IMR-90 (cell line): Measurements from ENCODE around the gene KIAA0319L. TPM values are rescaled to one million over a fixed set of nuclear protein-coding genes. Genes with fewer than 3 reads are reported as not detected.

ENCODE experiments used
- ATAC-seq: fragments of 200-7000 bp; cut with Tn5 transposase; 2 replicates; pipeline ENCODE4 v1.9.1; 2020; ENCODE audit warnings: low read depth, mild to moderate bottlenecking, moderate library complexity
- BruUV-seq: library from RNA; stranded (reverse); fragments of 400-500 nt; replicated peaks from 2 replicates; lab custom pipeline; 2021; lab: Mats Ljungman, UMichigan
- CTCF ChIA-PET: fragments of 300-600 bp; formaldehyde crosslinking; extraction: SDS; loops from one replicate; lab custom pipeline; 2021; ENCODE audit warnings: antibody characterized with exemption; lab: Yijun Ruan, JAX
- POLR2A ChIA-PET: fragments of 300-600 bp; sonication (Branson Sonifier 250); formaldehyde crosslinking; loops from one replicate; lab custom pipeline; 2022; ENCODE audit warnings: antibody characterized with exemption; ENCODE audit not compliant: unreplicated experiment; lab: Charles Lee
- DNase-seq: peaks from one replicate; pipeline ENCODE4 v3.0.0; 2013
- H2AFZ ChIP-seq: replicated peaks from 2 replicates; pipeline ENCODE3; 2013; ENCODE audit warnings: low read length, mild to moderate bottlenecking; ENCODE audit not compliant: poor library complexity
- H2AK5ac ChIP-seq: 2 replicates; pipeline ENCODE4 v1.6.1; 2013; ENCODE audit warnings: low read depth, low read length, inconsistent platforms
- H2AK9ac ChIP-seq: replicated peaks from 2 replicates; pipeline ENCODE3; 2013; ENCODE audit warnings: mild to moderate bottlenecking, low read depth, low read length, moderate library complexity; ENCODE audit not compliant: poor library complexity
- H2BK120ac ChIP-seq: 2 replicates; pipeline ENCODE4 v1.6.1; 2013; ENCODE audit warnings: low read depth, low read length, inconsistent platforms
- H2BK15ac ChIP-seq: 3 replicates; pipeline ENCODE4 v1.6.1; 2013; ENCODE audit warnings: low read depth, low read length, inconsistent platforms
- H2BK20ac ChIP-seq: 2 replicates; pipeline ENCODE4 v1.6.1; 2013; ENCODE audit warnings: low read depth, mild to moderate bottlenecking, inconsistent platforms, low read length, moderate library complexity
- H2BK5ac ChIP-seq: 2 replicates; pipeline ENCODE4 v1.6.1; 2013; ENCODE audit warnings: mild to moderate bottlenecking, low read depth, low read length, inconsistent platforms; ENCODE audit not compliant: poor library complexity, severe bottlenecking
- H3K14ac ChIP-seq: replicated peaks from 2 replicates; pipeline ENCODE4 v1.6.1; 2013; ENCODE audit warnings: low read depth, low read length, inconsistent platforms
- H3K18ac ChIP-seq: 2 replicates; pipeline ENCODE4 v1.6.1; 2013; ENCODE audit warnings: low read depth, low read length, control low read depth
- H3K23ac ChIP-seq: 2 replicates; pipeline ENCODE4 v1.6.1; 2013; ENCODE audit warnings: low read depth, low read length, inconsistent platforms
- H3K27ac ChIP-seq: 2 replicates; pipeline ENCODE4 v1.5.1; 2013; ENCODE audit warnings: mild to moderate bottlenecking, control low read depth, low read length; ENCODE audit not compliant: insufficient read depth
- H3K27me3 ChIP-seq: 2 replicates; pipeline ENCODE4 v1.6.1; 2013; ENCODE audit warnings: low read length; ENCODE audit not compliant: control insufficient read depth, insufficient read depth
- H3K36me3 ChIP-seq: 2 replicates; pipeline ENCODE4 v1.6.1; 2013; ENCODE audit warnings: low read length, mixed read lengths; ENCODE audit not compliant: control insufficient read depth, insufficient read depth
- H3K4ac ChIP-seq: 2 replicates; pipeline ENCODE4 v1.6.1; 2013; ENCODE audit warnings: low read depth, low read length, inconsistent platforms
- H3K4me1 ChIP-seq: 2 replicates; pipeline ENCODE4 v1.6.1; 2013; ENCODE audit warnings: low read length, mixed read lengths; ENCODE audit not compliant: control insufficient read depth, insufficient read depth
- H3K4me2 ChIP-seq: 2 replicates; pipeline ENCODE4 v1.6.1; 2013; ENCODE audit warnings: low read depth, mild to moderate bottlenecking, control low read depth, low read length, moderate library complexity
- H3K4me3 ChIP-seq: 2 replicates; pipeline ENCODE4 v1.5.1; 2013; ENCODE audit warnings: low read depth, mild to moderate bottlenecking, control low read depth, low read length, moderate library complexity; ENCODE audit not compliant: insufficient read depth
- H3K56ac ChIP-seq: 2 replicates; pipeline ENCODE4 v1.6.1; 2013; ENCODE audit warnings: low read length, inconsistent platforms; ENCODE audit not compliant: insufficient read depth; ENCODE audit errors: extremely low read depth
- H3K79me1 ChIP-seq, 2 experiments: 2 replicates each; pipeline ENCODE4 v1.6.1; 2013; ENCODE audit warnings: low read length in 2 of 2, inconsistent platforms in 1 of 2, low read depth in 1 of 2
- H3K9ac ChIP-seq: 2 replicates; pipeline ENCODE4 v1.6.1; 2013; ENCODE audit warnings: low read depth, low read length, control low read depth
- H3K9me1 ChIP-seq: 2 replicates; pipeline ENCODE4 v1.6.1; 2013; ENCODE audit warnings: low read length, inconsistent platforms; ENCODE audit not compliant: insufficient read depth
- H3K9me3 ChIP-seq: 2 replicates; pipeline ENCODE4 v1.6.1; 2013; ENCODE audit warnings: low read length; ENCODE audit not compliant: control insufficient read depth, insufficient read depth
- H4K20me1 ChIP-seq: 2 replicates; pipeline ENCODE4 v1.6.1; 2013; ENCODE audit warnings: low read length, inconsistent platforms; ENCODE audit not compliant: insufficient read depth
- H4K5ac ChIP-seq: 2 replicates; pipeline ENCODE4 v1.6.1; 2013; ENCODE audit warnings: mild to moderate bottlenecking, low read depth, low read length, control low read depth
- H4K8ac ChIP-seq, 2 experiments: 2 replicates each; pipeline ENCODE4 v1.6.1; 2013; ENCODE audit warnings: low read depth in 2 of 2, low read length in 2 of 2, control low read depth in 1 of 2, inconsistent platforms in 1 of 2
- H4K91ac ChIP-seq: 2 replicates; pipeline ENCODE4 v1.6.1; 2013; ENCODE audit warnings: low read depth, low read length, inconsistent platforms; ENCODE audit not compliant: insufficient read depth
- WGBS, 2 experiments: methylation state at CpG; one replicate each; pipeline versions ENCODE4 v1.1.5 to v1.1.7; 2013; ENCODE audit warnings: missing lambda C conversion rate in 2 of 2; ENCODE audit not compliant: insufficient read length in 1 of 2; ENCODE audit errors: extremely low coverage in 2 of 2; 5-methylcytosine and 5-hydroxymethylcytosine counted together
- dilution Hi-C: fragments of 300-500 bp; cut with HindIII; formaldehyde crosslinking; loops from one replicate; pipeline ENCODE4 v1.14.3; 2018; ENCODE audit warnings: low sequenced_read_pairs; ENCODE audit not compliant: unreplicated experiment
- in situ Hi-C: fragments of 300-500 bp; cut with MboI; formaldehyde crosslinking; loops from 3 replicates; pipeline ENCODE4 v1.14.3; 2019; ENCODE audit warnings: low sequenced_read_pairs, inconsistent platforms, mixed read lengths
- intact Hi-C: fragments of 100-400 bp; cut with micrococcal nuclease; formaldehyde crosslinking; loops from 2 replicates; pipeline ENCODE4 v1.10.0; 2022
- polyA plus RNA-seq, 3 experiments: library from polyadenylated mRNA; depleted of rRNA; stranded (reverse); fragments of >200 nt; gene quantifications; 2 replicates each; pipeline ENCODE4 v1.2.3, GENCODE V29; 2012; ENCODE audit warnings: low replicate concordance in 1 of 3
- total RNA-seq: library from RNA; depleted of rRNA; stranded (reverse); fragments of >200 nt; gene quantifications from 2 replicates; pipeline ENCODE4 v1.2.3, GENCODE V29; 2012
- TF ChIP-seq, protein P1 (sequence below): fragments of 150-350 bp; IDR thresholded peaks from 2 replicates; pipeline ENCODE4 v1.6.1; 2016; ENCODE audit warnings: low read depth, mild to moderate bottlenecking, low read length, moderate library complexity, borderline replicate concordance
- TF ChIP-seq, protein P2 (sequence below): fragments of 150-350 bp; IDR thresholded peaks from 2 replicates; pipeline ENCODE4 v1.6.1; 2017; ENCODE audit warnings: mild to moderate bottlenecking, antibody characterized with exemption, low read length, low read depth

KIAA0319L gene
- total and polyA plus RNA-seq, 2 of the 4 experiments (the other 2 are of a cell fraction): 38.0 to 49.8 TPM

DNA sequence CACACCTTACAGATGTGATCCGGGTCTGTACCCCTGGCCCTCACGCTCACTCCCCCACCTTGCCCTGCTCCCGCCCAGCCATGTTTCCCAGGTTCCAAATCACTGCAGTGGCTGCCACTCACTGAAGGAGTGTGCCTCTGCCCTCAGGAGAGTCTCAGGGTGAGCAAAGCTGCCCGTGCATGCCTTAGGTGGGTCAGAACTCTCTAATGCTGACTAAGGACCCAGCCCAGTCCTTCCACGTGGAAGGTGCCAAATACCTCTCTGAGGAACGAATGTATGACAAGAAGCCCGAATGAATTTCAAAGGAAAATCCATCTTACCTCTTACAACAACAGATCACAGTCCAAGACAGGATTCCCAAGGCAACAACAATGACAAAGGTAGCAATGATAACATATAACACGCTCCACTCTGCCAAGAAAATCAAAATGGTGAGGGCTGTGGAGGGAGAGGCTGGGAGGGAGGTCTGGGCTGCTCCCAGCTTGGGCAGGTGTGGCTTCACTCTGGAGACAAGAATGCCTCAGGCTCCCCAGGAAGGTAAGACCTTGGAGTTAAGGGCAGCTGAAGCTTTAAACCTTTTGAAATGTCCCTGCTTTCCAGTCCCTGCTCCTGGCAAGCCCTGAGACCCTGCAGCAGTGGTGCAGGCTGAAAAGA, 115.2 kb downstream of the KIAA0319L start:
- no peaks in the 10 kb centered on the region for H3K9me3 ChIP-seq
- H2BK20ac ChIP-seq: no peak overlapping the region
- H3K14ac ChIP-seq: no peak overlapping the region
- no peak overlapping the region for H3K9ac ChIP-seq
- H3K9me1 ChIP-seq: peaks cover 3% of the 10 kb centered on the region; the same call in 1 of the 2 replicates
- H4K20me1 ChIP-seq: no peaks in the 10 kb centered on the region
- ChIA-PET POLR2A (no interaction called here), CTCF (no interaction called here)
- no peak overlapping the region for H3K4me3 ChIP-seq
- TF ChIP-seq, protein P1, sequence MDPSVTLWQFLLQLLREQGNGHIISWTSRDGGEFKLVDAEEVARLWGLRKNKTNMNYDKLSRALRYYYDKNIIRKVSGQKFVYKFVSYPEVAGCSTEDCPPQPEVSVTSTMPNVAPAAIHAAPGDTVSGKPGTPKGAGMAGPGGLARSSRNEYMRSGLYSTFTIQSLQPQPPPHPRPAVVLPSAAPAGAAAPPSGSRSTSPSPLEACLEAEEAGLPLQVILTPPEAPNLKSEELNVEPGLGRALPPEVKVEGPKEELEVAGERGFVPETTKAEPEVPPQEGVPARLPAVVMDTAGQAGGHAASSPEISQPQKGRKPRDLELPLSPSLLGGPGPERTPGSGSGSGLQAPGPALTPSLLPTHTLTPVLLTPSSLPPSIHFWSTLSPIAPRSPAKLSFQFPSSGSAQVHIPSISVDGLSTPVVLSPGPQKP: no peak
- TF ChIP-seq, protein P2, sequence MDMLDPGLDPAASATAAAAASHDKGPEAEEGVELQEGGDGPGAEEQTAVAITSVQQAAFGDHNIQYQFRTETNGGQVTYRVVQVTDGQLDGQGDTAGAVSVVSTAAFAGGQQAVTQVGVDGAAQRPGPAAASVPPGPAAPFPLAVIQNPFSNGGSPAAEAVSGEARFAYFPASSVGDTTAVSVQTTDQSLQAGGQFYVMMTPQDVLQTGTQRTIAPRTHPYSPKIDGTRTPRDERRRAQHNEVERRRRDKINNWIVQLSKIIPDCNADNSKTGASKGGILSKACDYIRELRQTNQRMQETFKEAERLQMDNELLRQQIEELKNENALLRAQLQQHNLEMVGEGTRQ: no peak
- WGBS, 2 experiments: 100% methylated on average over 3 of the region's 8 CpGs; no CpG with 5 or more reads in 1 of the 2 experiments
- no peak overlapping the region for H3K56ac ChIP-seq
- H3K4ac ChIP-seq: no peak overlapping the region
- H3K79me1 ChIP-seq: no peaks in the 10 kb centered on the region
- no peak overlapping the region for H2BK15ac ChIP-seq
- H4K91ac ChIP-seq: no peak overlapping the region
- H3K36me3 ChIP-seq: peaks cover 52% of the 10 kb centered on the region
- no TSS peak for BruUV-seq
- no peak overlapping the region for H3K23ac ChIP-seq
- no peak overlapping the region for H2AFZ ChIP-seq
- H2AK9ac ChIP-seq: no peak overlapping the region
- ATAC-seq (no peak), DNase-seq (no peak)
- no peak overlapping the region for H4K8ac ChIP-seq
- H2BK120ac ChIP-seq: no peak overlapping the region
- H3K18ac ChIP-seq: no peak overlapping the region
- H3K4me1 ChIP-seq: no peaks in the 10 kb centered on the region
- H2BK5ac ChIP-seq: no peak overlapping the region
- H4K5ac ChIP-seq: no peak overlapping the region
- no peak overlapping the region for H3K4me2 ChIP-seq
- H3K27ac ChIP-seq: no peak overlapping the region
- H3K27me3 ChIP-seq: no peaks in the 10 kb centered on the region
- in situ Hi-C loops: no loop called here
- intact Hi-C loops: no loop called here
- dilution Hi-C loops: no loop called here
- no peak overlapping the region for H2AK5ac ChIP-seq
